ENCODE results near the gene LRRC40. TPM values are rescaled to one million over a fixed set of nuclear protein-coding genes. Genes with fewer than 3 reads are reported as not detected.
"Not testable (repeated sequence)": the region's sequence is repeated elsewhere in the genome, so short reads cannot be mapped to it uniquely, and the experiment has no call there.

Gene LRRC40
- total and polyA plus RNA-seq, 3 donors from 2014 or later, result 10.1 to 22.1 (median 18.2) TPM

- H3K27me3 ChIP-seq, result no peaks in the 10 kb centered on the region
- intact Hi-C loops (cut with DNase I; ENCODE audit: low total_unique reads), result no loop called here
- TF ChIP-seq POLR2A (IDR thresholded peaks at IDR 0.05) (no peak), CTCF (IDR thresholded peaks at IDR 0.05) (no peak)
- H3K9me3 ChIP-seq, result no peaks in the 10 kb centered on the region
- H3K4me3 ChIP-seq, result no peak overlapping the region
- H3K4me1 ChIP-seq, result no peaks in the 10 kb centered on the region
- H3K27ac ChIP-seq, result no peak overlapping the region
- DNase-seq, result no peak
- H3K36me3 ChIP-seq (ENCODE audit: low read depth, missing control alignments), result no peaks in the 10 kb centered on the region
- 92% methylated on average over 3 of the region's 3 CpGs for WGBS, 2 donors
Observed at GRCh38 chr1:70196333-70196732, 9.0 kb downstream of the LRRC40 start.

GRCh38 chr1:70195342-70195741, 10.0 kb downstream of the LRRC40 start:
- 95 to 98% methylated on average over 4 of the region's 4 CpGs for WGBS, 2 donors
- no peak for TF ChIP-seq CTCF (IDR thresholded peaks at IDR 0.05)
- no peak for TF ChIP-seq POLR2A (IDR thresholded peaks at IDR 0.05)
- H3K4me1 ChIP-seq, result no peaks in the 10 kb centered on the region
- no peaks in the 10 kb centered on the region for H3K36me3 ChIP-seq (ENCODE audit: low read depth, missing control alignments)
- no peak overlapping the region for H3K4me3 ChIP-seq
- intact Hi-C loops (cut with DNase I; ENCODE audit: low total_unique reads), result no loop called here
- no peak overlapping the region for H3K27ac ChIP-seq
- H3K27me3 ChIP-seq, result no peaks in the 10 kb centered on the region
- no peak for DNase-seq
- H3K9me3 ChIP-seq, result no peaks in the 10 kb centered on the region

- TF ChIP-seq POLR2A (IDR thresholded peaks at IDR 0.05), result no peak
- TF ChIP-seq CTCF (IDR thresholded peaks at IDR 0.05), result no peak
- intact Hi-C loops (cut with DNase I; ENCODE audit: low total_unique reads), result no loop called here
- DNase-seq, result no peak
- no peaks in the 10 kb centered on the region for H3K4me1 ChIP-seq
- no peak overlapping the region for H3K27ac ChIP-seq
- no peaks in the 10 kb centered on the region for H3K9me3 ChIP-seq
- H3K27me3 ChIP-seq, result no peaks in the 10 kb centered on the region
- H3K36me3 ChIP-seq (ENCODE audit: low read depth, missing control alignments), result no peaks in the 10 kb centered on the region
- H3K4me3 ChIP-seq, result no peak overlapping the region
Observed at GRCh38 chr1:70194601-70195000, 10.8 kb downstream of the LRRC40 start.

- H3K4me1 ChIP-seq; DNase-seq; H3K36me3 ChIP-seq (ENCODE audit: low read depth, missing control alignments); H3K27ac ChIP-seq; H3K27me3 ChIP-seq; H3K9me3 ChIP-seq; H3K4me3 ChIP-seq; intact Hi-C loops (cut with DNase I; ENCODE audit: low total_unique reads): not testable (repeated sequence)
Observed at GRCh38 chr1:70192446-70192845, 12.9 kb downstream of the LRRC40 start.

- no peak for DNase-seq
- no peak for TF ChIP-seq POLR2A (IDR thresholded peaks at IDR 0.05)
- no peak for TF ChIP-seq CTCF (IDR thresholded peaks at IDR 0.05)
- intact Hi-C loops (cut with DNase I; ENCODE audit: low total_unique reads), result no loop called here
- no peak overlapping the region for H3K27ac ChIP-seq
- H3K4me1 ChIP-seq, result no peaks in the 10 kb centered on the region
- no peaks in the 10 kb centered on the region for H3K36me3 ChIP-seq (ENCODE audit: low read depth, missing control alignments)
- H3K4me3 ChIP-seq, result no peak overlapping the region
- H3K9me3 ChIP-seq, result no peaks in the 10 kb centered on the region
- no peaks in the 10 kb centered on the region for H3K27me3 ChIP-seq
Observed at GRCh38 chr1:70190180-70190579, 15.2 kb downstream of the LRRC40 start.

Data from testis (tissue), 3 donors.